ENCODE measurements around the gene SMIM15. TPM values are rescaled to one million over a fixed set of nuclear protein-coding genes. Genes with fewer than 3 reads are reported as not detected.

SMIM15 gene
- total and polyA plus RNA-seq, 2 of the 13 experiments (the other 11 are each of a cell fraction or from before 2014, with no cell fraction given): 12.7 to 58.2 TPM

DNA sequence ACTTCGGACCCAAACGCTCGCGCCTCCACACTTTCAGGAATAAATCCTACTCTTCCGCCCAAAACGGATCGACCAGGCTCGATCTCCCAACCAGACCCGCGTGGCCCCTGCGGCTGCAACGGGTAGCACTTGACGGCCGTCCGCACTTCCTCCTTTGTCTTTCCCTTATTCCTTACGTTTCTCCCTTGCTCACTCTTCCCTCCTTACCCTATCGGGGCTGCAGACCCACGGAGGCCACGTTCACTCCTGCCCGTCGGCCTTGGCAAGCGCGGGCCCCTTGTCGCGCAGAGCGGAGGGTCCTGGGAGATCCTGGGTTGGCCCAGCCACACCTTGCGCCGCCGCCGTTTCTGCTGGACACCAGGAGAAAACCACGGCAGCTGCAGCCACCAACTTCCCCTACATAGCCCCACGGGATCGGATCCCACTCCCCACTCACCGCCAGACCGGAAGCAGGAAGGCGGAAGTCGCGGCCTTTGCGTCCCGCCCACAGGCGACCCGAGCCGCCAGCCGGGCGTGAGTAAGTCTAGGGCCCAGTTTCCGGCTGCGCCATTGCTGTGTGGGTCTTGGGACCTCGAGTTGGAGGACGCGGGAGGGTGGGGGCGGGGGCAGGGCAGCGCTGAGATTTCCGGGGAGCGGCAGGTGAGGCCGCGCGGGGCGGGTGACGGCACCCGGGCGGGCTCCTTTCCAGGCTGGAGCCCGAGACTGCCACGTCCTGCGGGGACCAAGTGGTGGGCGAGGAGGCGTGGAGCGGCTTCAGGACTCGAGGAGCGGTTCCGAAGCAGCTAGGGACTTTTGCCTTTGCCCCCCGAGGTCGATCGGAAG, at the start of gene SMIM15 (continued):
- TF ChIP-seq, protein P1, sequence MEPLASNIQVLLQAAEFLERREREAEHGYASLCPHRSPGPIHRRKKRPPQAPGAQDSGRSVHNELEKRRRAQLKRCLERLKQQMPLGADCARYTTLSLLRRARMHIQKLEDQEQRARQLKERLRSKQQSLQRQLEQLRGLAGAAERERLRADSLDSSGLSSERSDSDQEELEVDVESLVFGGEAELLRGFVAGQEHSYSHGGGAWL (CRISPR knock-in tag; IDR thresholded peaks at IDR 0.05): peak; percentile 59; the same call in 1 of the 2 replicates
- peak; percentile 92 for TF ChIP-seq AGO2 (optimal IDR thresholded peaks at IDR 0.05; ENCODE audit: low read depth, low read length)
- TF ChIP-seq MLLT10 (CRISPR knock-in tag; IDR thresholded peaks at IDR 0.05): no peak
- no peak for TF ChIP-seq ATRX (CRISPR knock-in tag; IDR thresholded peaks at IDR 0.05; ENCODE audit: borderline replicate concordance)
- peak; percentile 43 for TF ChIP-seq AGO1 (IDR thresholded peaks at IDR 0.05; ENCODE audit: low read depth, low read length, poor library complexity, severe bottlenecking)
- TF ChIP-seq, protein P2, sequence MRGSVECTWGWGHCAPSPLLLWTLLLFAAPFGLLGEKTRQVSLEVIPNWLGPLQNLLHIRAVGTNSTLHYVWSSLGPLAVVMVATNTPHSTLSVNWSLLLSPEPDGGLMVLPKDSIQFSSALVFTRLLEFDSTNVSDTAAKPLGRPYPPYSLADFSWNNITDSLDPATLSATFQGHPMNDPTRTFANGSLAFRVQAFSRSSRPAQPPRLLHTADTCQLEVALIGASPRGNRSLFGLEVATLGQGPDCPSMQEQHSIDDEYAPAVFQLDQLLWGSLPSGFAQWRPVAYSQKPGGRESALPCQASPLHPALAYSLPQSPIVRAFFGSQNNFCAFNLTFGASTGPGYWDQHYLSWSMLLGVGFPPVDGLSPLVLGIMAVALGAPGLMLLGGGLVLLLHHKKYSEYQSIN (CRISPR knock-in tag; IDR thresholded peaks at IDR 0.05; ENCODE audit: borderline replicate concordance): no peak
- TF ChIP-seq ZNF235 (CRISPR knock-in tag; IDR thresholded peaks at IDR 0.05; ENCODE audit: borderline replicate concordance): no peak
- TF ChIP-seq, protein P3, sequence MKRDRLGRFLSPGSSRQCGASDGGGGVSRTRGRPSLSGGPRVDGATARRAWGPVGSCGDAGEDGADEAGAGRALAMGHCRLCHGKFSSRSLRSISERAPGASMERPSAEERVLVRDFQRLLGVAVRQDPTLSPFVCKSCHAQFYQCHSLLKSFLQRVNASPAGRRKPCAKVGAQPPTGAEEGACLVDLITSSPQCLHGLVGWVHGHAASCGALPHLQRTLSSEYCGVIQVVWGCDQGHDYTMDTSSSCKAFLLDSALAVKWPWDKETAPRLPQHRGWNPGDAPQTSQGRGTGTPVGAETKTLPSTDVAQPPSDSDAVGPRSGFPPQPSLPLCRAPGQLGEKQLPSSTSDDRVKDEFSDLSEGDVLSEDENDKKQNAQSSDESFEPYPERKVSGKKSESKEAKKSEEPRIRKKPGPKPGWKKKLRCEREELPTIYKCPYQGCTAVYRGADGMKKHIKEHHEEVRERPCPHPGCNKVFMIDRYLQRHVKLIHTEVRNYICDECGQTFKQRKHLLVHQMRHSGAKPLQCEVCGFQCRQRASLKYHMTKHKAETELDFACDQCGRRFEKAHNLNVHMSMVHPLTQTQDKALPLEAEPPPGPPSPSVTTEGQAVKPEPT (CRISPR knock-in tag; IDR thresholded peaks at IDR 0.05; ENCODE audit: low read depth): peak; percentile 66; the same call in 1 of the 2 replicates
- TF ChIP-seq HNF4G (IDR thresholded peaks at IDR 0.05; ENCODE audit: borderline replicate concordance, low read depth, low read length): no peak; the same call in 1 of the 2 replicates
- TF ChIP-seq HNF4G (CRISPR knock-in tag; IDR thresholded peaks at IDR 0.05; ENCODE audit: borderline replicate concordance, low read depth): peak; percentile 60; the same call in 1 of the 2 replicates
- TF ChIP-seq CBFB (CRISPR knock-in tag; IDR thresholded peaks at IDR 0.05): peak; percentile 75
- no peak for TF ChIP-seq TBP (CRISPR knock-in tag; IDR thresholded peaks at IDR 0.05)
- TF ChIP-seq, protein P4, sequence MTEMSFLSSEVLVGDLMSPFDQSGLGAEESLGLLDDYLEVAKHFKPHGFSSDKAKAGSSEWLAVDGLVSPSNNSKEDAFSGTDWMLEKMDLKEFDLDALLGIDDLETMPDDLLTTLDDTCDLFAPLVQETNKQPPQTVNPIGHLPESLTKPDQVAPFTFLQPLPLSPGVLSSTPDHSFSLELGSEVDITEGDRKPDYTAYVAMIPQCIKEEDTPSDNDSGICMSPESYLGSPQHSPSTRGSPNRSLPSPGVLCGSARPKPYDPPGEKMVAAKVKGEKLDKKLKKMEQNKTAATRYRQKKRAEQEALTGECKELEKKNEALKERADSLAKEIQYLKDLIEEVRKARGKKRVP (CRISPR knock-in tag; IDR thresholded peaks at IDR 0.05): peak in 1 of 2 experiments; percentile 68; a peak in 1 of 4 replicates
- TF ChIP-seq NBN (conservative IDR thresholded peaks at IDR 0.05): no peak
- TF ChIP-seq HDAC2 (CRISPR knock-in tag; IDR thresholded peaks at IDR 0.05): peak; percentile 40; the same call in 1 of the 2 replicates
- TF ChIP-seq ZFP1 (CRISPR knock-in tag; IDR thresholded peaks at IDR 0.05): no peak
- no peak for TF ChIP-seq ZBTB7B (CRISPR knock-in tag; IDR thresholded peaks at IDR 0.05)
- 0 out of 2 replicates have a peak, but pooled peaks have one; percentile 90 for TF ChIP-seq ZNF589 (CRISPR knock-in tag; conservative IDR thresholded peaks at IDR 0.05)
- no peak for TF ChIP-seq ZNF180 (CRISPR knock-in tag; IDR thresholded peaks at IDR 0.05; ENCODE audit: borderline replicate concordance, low read depth)
- TF ChIP-seq CBX5 (CRISPR knock-in tag; IDR thresholded peaks at IDR 0.05; ENCODE audit: borderline replicate concordance): peak; percentile 35; the same call in 1 of the 2 replicates
- TF ChIP-seq, protein P5, sequence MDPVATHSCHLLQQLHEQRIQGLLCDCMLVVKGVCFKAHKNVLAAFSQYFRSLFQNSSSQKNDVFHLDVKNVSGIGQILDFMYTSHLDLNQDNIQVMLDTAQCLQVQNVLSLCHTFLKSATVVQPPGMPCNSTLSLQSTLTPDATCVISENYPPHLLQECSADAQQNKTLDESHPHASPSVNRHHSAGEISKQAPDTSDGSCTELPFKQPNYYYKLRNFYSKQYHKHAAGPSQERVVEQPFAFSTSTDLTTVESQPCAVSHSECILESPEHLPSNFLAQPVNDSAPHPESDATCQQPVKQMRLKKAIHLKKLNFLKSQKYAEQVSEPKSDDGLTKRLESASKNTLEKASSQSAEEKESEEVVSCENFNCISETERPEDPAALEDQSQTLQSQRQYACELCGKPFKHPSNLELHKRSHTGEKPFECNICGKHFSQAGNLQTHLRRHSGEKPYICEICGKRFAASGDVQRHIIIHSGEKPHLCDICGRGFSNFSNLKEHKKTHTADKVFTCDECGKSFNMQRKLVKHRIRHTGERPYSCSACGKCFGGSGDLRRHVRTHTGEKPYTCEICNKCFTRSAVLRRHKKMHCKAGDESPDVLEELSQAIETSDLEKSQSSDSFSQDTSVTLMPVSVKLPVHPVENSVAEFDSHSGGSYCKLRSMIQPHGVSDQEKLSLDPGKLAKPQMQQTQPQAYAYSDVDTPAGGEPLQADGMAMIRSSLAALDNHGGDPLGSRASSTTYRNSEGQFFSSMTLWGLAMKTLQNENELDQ (CRISPR knock-in tag; IDR thresholded peaks at IDR 0.05; ENCODE audit: borderline replicate concordance): no peak
- TF ChIP-seq GABPA (IDR thresholded peaks at IDR 0.05; ENCODE audit: low read depth, low read length): peak; percentile 92
- TF ChIP-seq GABPA (CRISPR knock-in tag; IDR thresholded peaks at IDR 0.05; ENCODE audit: low read depth): peak; percentile 96
- TF ChIP-seq ZNF282 (IDR thresholded peaks at IDR 0.05; ENCODE audit: partially characterized antibody): no peak
